ENCODE measurements around the gene SMC5.
"Not testable (repeated sequence)": the region's sequence is repeated elsewhere in the genome, so short reads cannot be mapped to it uniquely, and the experiment has no call there.

Gene SMC5

GRCh38 chr9:70374962-70375618 lies 116.3 kb downstream of the SMC5 start:
- no peak for DNase-seq

- no peak for DNase-seq
Observed at GRCh38 chr9:70382046-70382708, 123.4 kb downstream of the SMC5 start.

- no peak for DNase-seq
Observed at GRCh38 chr9:70382709-70383605, 124.2 kb downstream of the SMC5 start.

- DNase-seq: no peak
Observed at GRCh38 chr9:70385426-70385825, 126.6 kb downstream of the SMC5 start.

DNA sequence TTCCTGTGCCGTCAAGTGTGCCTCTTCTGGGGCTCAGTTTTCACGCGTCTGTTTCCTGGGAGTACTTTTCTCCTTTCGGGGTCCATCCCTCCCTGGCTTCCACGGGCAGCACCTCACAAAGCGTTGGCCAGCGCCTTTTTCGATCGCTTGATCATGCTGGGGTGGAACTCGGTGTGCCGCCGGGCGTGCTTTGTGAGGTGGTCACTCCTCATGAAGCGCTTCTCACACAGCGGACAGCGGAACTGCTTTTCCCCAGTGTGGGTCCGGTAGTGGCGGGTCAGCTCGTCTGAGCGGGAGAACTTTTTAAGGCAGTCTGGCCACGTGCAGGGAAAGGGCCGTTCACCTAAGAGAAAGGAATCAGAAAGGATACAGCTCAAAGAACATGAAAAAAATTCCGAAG lies 128.9 kb downstream of the SMC5 start:
- DNase-seq: no peak

- no peak for DNase-seq
Observed at GRCh38 chr9:70389188-70389587, 130.4 kb downstream of the SMC5 start.

DNA sequence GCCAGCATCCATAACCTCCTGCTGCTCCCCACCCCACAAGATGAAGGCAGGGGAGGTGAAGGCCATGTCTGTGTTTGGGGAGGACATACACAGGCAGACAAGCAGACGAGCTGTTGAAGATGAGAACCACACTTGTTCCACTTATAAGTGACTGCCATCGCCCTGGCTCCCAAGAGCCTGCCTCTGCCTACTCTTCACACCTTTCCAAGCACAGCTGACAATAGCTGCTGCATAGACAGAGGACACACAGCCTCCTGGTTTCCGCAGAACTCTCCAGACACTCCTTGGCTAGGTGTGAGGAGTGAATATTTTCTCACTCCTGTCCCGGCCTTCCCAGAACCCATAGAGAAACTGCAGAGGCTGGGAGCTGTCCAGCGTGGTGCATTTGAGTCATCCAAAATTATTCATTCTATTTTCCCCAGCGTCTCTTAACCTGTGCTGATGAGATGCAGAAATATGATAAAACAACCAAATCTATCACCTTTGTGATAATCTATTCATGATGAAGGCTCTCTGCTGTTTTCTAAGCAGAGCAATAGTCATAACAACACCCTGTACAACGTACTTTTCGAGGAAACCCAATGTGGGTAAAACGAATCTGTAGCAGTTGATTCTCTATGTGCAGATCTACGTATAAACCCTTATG lies 131.0 kb downstream of the SMC5 start:
- no peak for DNase-seq

- no peak for DNase-seq
Observed at GRCh38 chr9:70390933-70391341, 132.2 kb downstream of the SMC5 start.

DNA sequence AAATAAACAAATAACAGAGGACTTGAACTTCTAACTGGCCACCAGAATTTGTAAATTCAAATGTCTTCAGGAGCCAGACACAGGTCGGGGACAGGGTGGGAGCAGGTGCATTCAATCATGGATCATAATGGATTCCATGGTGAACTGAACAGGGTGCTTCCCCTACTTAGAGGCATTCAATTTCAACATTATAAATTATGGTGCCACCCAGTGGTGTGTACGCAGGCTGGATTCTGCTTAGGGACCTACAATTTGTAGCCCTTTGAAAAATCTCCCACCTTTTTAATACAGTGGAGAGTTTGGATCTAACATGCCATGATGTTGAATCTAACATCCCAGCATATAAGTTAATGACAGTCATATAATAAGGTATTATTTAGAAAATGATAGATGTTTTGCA lies 133.4 kb downstream of the SMC5 start:
- no peak for DNase-seq

DNA sequence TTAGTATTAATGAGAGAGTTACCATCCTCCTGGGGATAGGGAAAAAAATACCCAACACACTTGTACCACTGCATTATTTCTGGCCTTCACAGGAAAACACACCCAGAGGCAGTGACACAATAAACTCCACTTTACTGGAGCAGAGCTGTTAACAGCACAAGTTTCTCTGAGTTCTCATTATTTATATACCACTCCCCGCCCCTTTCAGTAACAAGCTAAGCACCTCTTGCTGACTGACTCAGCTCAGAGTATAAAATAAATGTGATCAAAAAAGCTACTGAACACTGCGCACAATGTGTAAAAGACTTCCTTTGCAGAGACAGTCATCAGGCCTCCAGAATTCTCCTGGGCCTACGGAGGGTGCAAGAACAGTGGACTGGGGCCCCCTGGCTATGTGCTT lies 134.1 kb downstream of the SMC5 start:
- DNase-seq: no peak

DNA sequence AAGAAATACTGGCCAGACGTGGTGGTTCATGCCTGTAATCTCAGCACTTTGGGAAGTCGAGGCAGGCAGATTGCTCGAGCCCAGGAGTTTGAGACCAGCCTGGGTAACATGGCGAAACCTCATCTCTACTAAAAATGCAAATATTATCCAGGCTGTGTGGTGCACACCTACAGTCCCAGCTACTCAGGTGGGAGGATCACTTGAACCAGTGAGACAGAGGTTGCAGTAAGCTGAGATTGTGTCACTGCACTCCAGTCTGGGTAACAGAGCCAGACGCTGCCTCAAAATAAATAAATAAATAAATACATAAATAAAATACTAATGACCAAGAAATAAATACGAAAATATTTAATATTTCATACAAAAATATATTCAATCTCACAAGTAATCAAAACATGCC lies 136.9 kb downstream of the SMC5 start:
- no peak for DNase-seq

DNA sequence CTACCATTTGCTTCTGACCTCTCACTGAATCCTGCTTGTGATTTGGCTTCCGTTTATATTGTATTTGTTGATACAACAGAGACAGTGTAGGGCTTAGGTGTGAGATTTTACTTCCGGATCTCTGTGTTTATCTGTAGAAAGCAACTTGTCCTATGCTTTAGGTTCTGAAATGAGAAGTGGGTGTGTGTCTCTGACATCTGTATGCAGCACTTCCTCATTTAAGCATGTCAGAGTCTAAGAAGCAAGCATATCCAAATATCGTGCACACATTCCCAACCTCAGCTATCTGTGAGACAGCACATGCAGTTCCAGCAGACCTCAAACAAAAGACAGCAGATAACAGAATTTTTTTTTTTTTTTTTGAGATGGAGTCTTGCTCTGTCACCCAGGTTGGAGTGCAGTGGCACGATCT lies 139.4 kb downstream of the SMC5 start:
- DNase-seq: no peak

DNA sequence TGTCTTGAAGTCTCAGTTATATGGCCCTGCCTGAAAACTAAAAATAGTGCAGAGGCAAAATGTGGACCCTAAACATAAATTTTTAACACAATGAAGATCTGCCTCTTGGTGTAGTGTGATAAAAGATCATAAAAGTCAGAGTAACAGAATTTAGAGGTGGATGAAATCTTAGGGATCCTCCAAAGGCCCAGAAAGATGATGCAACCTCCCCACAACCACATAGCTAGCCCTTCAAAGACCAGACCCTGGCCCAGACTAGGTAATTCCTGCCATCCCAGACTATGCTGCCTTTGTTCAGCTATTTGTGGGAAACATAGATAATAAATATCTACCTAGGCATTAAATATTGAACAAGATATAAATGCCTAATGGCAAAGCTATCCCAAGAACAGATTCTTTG lies 140.4 kb downstream of the SMC5 start:
- no peak for DNase-seq

DNA sequence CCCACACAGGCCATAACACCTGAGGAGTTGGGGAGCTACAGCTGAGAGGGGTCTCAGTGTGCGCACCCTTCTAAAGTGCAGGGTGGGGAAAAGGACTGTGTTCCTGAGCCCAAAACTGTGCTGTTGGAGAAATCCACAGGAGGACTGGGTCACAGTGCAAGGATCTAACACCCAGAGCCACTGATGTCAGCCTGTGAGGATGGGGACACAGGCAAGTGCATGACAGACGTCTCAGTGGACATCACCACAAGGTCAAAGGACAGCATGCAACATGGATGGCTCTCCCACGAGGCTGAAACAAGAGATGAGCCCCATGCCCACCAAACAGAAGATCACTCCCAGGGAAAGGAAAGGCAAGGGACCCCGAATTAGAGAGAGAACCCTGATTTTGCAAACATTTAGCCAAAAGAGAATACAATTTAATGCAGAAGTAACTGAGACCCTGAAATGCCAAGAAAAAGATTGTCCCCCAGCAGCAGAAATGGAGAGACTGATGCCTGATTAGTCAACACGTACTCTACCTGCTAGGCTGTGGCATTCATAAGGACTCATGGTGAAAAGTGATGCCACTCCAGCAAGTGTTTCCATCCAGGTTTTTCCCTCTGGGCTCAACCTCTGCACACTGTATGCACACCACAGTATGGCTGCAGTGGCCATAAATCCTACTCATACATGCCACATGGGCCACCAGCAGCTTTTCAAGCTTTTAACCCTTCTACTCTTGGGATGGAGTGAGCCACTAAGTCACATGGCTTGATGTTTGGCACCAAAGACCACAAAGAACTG lies 141.5 kb downstream of the SMC5 start:
- no peak for DNase-seq

- DNase-seq: not testable (repeated sequence)
Observed at GRCh38 chr9:70401241-70401640, 142.5 kb downstream of the SMC5 start.

DNA sequence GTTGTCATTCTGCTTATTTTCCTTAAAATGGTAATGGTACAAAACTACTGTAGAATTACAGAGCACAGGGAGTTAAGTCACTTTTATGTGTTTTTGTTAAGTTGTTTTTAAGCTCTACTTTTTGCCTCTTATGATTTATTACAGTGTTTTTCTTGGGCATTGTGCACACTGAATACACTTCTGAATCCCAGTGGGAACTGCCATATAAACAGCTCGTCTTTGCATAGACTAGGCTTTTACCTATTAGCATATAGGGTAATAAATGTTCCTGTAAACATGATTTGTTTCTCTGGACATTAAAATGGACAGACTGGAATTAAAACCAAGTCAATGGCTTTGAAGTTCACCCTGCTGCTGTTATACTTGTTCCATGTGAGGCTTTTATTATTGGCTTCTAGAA lies 143.4 kb downstream of the SMC5 start:
- no peak for DNase-seq

DNA sequence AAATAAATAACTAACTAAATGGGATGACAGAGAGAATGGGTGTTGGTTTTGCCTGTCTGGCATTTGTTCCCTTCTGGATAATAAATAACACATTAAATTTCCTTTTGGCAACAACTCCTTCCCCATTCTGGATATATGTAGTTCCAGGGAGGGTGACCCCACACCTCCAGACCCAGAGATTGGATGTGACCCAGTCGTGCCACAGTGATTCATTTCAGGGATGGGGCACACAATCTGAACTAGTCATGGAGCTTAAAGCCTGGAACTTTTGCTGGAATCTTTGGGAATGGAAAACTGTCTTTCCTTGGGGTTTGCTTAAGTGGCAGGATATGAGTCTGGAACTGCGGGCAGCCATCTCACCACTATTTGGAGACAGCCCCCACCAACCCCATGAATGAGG lies 144.4 kb downstream of the SMC5 start:
- no peak for DNase-seq

DNA sequence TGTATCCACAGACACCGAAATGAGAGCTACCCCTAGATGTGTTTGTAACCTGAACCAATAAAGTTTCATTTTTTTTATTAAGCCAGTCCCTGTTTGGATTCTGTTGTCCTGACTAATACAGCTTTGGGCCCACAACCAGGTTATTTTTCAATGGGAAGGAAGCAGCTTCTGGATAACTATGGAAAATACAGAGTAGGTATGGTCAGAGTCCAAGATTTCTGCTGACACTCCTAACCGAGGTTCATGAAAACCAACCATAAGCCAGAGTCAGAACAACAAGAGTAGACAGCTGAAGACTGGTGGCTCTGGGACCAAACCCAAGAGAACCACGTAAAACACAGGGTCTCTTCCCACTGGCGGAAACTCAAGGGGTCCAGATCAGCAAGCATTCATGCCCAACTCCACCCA lies 144.8 kb downstream of the SMC5 start:
- DNase-seq: no peak

DNA sequence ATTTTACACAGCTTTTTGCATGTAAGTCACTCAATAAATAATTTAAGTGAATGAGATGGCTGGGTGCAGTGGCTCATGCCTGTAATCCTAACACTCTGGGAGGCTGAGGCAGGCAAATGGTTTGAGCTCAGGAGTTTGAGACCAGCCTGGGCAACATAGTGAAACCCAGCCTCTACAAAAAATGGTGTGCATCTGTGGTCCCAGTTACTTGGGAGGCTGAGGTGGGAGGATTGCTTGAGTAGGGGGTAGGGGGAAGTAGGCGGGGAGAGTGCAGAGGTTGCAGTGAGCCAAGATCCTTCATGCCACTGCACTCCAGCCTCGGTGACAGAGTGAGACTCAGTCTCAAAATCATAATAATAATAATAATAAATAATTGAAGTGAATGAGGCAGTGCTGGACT lies 145.5 kb downstream of the SMC5 start:
- no peak for DNase-seq
